Urinary bladder (tissue), 4 donors: Measurements from ENCODE around the gene DEFB110. TPM values are rescaled to one million over a fixed set of nuclear protein-coding genes. Genes with fewer than 3 reads are reported as not detected.

Experiments used
- DNase-seq: peaks from one replicate; pipeline ENCODE4 v3.0.0-alpha.2; 2015; ENCODE audit errors: extremely low spot score
- H3K27ac ChIP-seq: one replicate; pipeline ENCODE4 v1.5.1; 2013; ENCODE audit warnings: low read depth, mild to moderate bottlenecking, moderate library complexity
- H3K36me3 ChIP-seq: one replicate; pipeline ENCODE4 v1.6.1; 2013; ENCODE audit warnings: mild to moderate bottlenecking, moderate library complexity; ENCODE audit not compliant: insufficient read depth
- H3K4me1 ChIP-seq: one replicate; pipeline ENCODE4 v1.6.1; 2013; ENCODE audit warnings: mild to moderate bottlenecking, moderate library complexity; ENCODE audit not compliant: insufficient read depth
- H3K4me3 ChIP-seq: one replicate; pipeline ENCODE4 v1.5.1; 2013; ENCODE audit warnings: low read depth, low read length
- WGBS: extraction: QIAGEN DNeasy Blood & Tissue Kit; methylation state at CpG from one replicate; pipeline ENCODE4 v1.1.7; 2013; 5-methylcytosine and 5-hydroxymethylcytosine counted together
- polyA plus RNA-seq: library from polyadenylated mRNA; stranded (reverse); fragments of 200-250 nt; gene quantifications from one replicate; pipeline ENCODE4 v1.2.3, GENCODE V29; 2013
- total RNA-seq: library from RNA; depleted of rRNA; stranded (reverse); fragments of >200 nt; gene quantifications from one replicate; pipeline ENCODE4 v1.2.3, GENCODE V29; 2014
- donor health status: healthy with polysubstance abuse.
- donor health status: healthy.

DEFB110 gene
- total RNA-seq (not detected), polyA plus RNA-seq (not detected)

DNA sequence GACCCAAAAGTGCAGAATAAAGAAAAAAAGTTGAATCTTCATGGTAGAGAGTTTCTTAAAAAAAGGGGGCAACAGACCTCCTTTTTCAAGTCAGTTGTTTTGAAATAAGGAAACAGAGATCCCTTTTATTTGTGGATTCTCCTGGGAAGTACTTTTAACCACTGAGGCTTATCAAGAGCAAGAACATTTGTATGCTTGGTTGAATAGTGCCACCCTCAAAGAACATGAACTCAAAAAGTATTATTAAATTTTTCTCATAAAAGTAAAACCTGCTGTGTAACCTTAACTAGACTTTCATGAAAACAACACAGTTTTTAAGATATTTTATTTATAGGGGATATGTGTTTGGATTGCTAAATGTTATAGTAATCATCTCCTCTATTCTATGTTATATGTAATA, at the start of gene DEFB110:
TSS of gene DEFB110 (minus strand) at position 101 of the 400 bp plus-strand sequence. CDS start at position 42, 59 bp downstream.
- no peak within 1 kb of the TSS for H3K27ac ChIP-seq
- no peak within 1 kb of the TSS for H3K4me3 ChIP-seq
- no peak for DNase-seq
- no peaks in the 10 kb centered on the region for H3K36me3 ChIP-seq
- H3K4me1 ChIP-seq, result no peaks in the 10 kb centered on the region

DNA sequence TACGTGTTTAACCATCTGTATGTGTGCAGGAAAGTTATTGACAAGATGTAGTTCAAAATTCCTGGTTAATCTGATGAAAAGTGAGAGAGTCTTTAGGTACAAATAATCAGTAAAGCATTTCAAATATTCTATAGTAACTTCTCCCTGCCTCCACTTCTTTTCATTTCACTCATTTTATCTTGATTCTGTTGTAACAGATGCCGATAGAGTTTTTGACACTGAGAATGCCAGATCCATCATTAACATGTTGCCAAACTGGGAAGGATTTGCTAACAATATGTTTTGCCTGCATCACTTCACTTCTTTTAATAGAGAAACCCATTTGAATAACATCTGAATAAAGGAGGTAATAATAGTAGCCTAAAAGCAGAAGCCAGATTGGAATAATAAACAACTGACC, 48.3 kb upstream of the DEFB110 start:
- Histone ChIP-seq H3K36me3 (no peaks in the 10 kb centered on the region), H3K27ac (no peak overlapping the region), H3K4me1 (no peaks in the 10 kb centered on the region), H3K4me3 (no peak overlapping the region)
- no peak for DNase-seq
- 77% methylated on average over 2 of the region's 2 CpGs for WGBS

DNA sequence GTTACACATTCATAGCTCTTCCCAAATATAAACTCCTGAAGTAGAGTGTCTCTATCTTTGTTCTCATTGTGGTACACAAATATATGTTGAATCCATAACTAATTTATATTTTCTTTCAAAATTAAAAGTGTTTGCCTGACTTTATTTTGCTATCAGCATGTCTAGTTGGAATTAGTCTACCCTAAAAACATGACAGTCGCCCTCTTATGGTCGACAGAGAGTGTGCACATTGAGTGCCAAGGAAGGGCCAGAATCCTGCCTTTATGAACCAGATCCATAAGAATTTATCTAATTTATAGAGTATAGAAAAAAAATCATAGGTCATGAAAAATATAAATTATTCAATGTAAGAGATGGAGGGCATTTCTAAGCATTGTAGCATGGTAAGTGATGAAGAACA, 40.3 kb upstream of the DEFB110 start:
- Histone ChIP-seq H3K27ac (no peak overlapping the region), H3K4me3 (no peak overlapping the region), H3K36me3 (no peaks in the 10 kb centered on the region), H3K4me1 (no peaks in the 10 kb centered on the region)
- 6% methylated on average over 2 of the region's 2 CpGs for WGBS
- DNase-seq, result no peak

DNA sequence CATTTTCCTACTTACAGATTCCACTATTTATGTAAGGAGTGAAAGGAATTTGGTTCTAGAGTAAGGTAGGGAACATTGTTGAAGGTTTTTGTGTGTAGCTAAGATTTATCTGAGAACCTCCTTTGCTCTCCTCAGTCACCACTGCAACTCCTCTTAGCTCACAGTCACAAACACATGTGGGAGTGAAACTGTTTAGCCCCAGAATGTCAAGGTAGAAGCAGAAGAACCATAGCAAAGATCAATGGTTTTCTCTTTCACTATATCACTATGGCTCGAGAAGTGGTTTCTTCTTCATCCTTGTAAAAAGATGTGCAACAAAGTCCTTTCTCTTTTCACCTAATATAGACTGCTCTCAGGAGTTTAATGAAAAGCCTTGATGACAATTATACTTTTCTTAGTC, 34.4 kb upstream of the DEFB110 start:
- Histone ChIP-seq H3K4me3 (no peak overlapping the region), H3K4me1 (no peaks in the 10 kb centered on the region), H3K27ac (no peak overlapping the region), H3K36me3 (no peaks in the 10 kb centered on the region)
- WGBS, result 73% methylated on average over 1 of the region's 1 CpG
- no peak for DNase-seq

DNA sequence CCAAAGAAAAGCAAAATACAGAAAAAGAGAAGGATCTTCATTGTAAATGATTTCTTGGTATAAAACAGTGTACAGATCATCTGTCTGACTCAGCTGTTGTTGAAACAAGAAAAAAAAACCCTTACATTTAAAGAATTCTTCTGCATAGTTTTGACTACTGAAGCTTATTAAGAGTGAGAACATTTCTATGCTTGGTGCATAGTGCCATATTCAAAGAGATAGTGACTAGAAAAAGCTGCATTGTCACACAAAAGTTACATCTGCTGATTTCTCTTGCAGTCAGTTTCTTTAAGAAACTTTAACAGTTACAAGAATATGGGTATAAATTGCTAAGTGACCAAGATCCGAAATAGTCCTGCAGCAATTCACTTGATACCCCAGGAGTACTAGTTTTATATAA, 28.0 kb upstream of the DEFB110 start, which contains the start of gene DEFB112:
TSS of gene DEFB112 (minus strand) at position 101 of the 400 bp plus-strand sequence. CDS start at position 41, 60 bp downstream.
- Histone ChIP-seq H3K4me1 (no peaks in the 10 kb centered on the region), H3K4me3 (no peak within 1 kb of the TSS), H3K36me3 (no peaks in the 10 kb centered on the region), H3K27ac (no peak within 1 kb of the TSS)
- no peak for DNase-seq
- WGBS, result 74% methylated on average over 1 of the region's 1 CpG

DNA sequence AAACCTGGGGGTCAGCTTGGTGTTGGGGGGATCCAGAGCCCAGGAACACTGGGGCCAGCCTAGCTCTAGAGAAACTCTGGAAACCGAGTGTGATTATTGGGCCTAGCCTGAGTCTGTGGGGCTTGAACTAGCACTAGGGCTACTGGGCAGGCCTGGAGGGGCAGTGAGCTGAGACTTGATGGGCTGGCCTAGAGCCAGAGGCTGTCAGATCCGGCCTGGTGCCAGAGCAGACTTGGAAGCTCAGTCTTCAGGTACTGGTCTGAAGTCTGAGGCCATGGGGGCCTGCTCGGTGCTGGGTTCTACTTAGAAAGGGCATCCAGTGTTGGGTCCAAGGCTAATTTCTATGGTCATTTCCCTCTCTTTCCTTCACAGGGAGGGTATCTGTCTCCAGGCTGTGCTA, 25.2 kb upstream of the DEFB110 start:
- H3K4me1 ChIP-seq, result no peaks in the 10 kb centered on the region
- H3K36me3 ChIP-seq, result no peaks in the 10 kb centered on the region
- 71% methylated on average over 3 of the region's 3 CpGs for WGBS
- H3K4me3 ChIP-seq, result no peak overlapping the region
- no peak overlapping the region for H3K27ac ChIP-seq
- no peak for DNase-seq

DNA sequence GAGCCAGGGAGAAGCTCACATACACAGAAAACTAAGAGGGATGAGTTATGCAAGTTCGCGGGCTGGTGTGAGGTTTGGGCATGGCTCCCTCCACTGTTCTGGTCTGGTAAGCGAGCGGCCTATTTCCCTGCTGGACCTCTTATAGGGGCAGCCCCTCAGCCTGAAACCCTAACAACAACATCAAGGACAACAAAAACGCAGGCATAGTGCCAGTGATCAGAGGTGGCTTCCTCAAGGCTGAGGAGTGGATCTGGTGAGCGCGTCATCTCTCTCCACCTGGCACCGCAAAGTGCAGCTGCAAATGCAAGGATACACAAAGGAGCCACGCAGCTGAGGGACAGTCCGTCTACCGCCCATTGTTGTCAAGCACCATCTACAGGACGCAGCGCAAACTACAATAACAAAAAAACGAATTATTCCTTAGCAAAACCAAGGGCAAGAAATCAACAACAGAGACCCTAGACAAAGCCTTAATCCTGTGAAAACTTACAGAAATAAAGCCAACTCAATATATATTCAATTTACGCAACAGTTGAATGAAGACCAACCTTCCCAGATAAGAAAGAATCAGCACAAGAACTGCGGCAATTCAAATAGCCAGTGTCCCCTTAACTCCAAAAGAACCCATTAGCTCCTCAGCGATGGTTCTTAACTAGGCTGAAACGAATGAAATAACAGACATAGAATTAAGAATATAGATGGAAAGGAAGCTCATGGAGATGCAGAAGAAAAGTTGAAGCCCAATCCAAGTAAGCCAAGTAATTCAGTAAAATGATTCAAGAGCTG, 9.2 kb upstream of the DEFB110 start:
- 48% methylated on average over 18 of the region's 18 CpGs for WGBS
- no peak overlapping the region for H3K27ac ChIP-seq
- DNase-seq, result no peak

DNA sequence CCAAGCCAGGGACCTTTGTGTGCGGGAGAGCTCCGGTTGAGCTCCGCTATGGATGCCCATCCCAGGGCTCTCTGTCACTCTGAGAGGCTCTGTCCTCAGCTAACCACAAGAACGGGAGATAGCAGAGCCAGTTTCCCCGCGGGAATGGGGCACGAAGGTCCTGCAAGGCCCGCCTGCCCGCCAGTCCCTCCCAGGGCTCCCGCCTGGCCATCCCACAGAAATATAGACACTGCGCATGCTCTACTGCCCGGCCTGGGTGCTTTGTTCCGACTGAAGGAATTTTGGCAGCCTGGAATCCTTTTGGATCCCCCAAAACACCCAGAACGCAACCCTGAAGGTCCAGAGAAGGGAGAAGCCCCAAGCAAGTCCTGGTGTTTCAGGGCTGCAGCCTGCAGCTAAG, 8.6 kb upstream of the DEFB110 start:
- Histone ChIP-seq H3K4me1 (no peaks in the 10 kb centered on the region), H3K4me3 (no peak overlapping the region), H3K27ac (no peak overlapping the region), H3K36me3 (no peaks in the 10 kb centered on the region)
- no peak for DNase-seq
- WGBS, result 86% methylated on average over 14 of the region's 14 CpGs

More for the DNA sequence above, 9.2 kb upstream of the DEFB110 start:
- no peak overlapping the region for H3K4me3 ChIP-seq
- no peaks in the 10 kb centered on the region for H3K36me3 ChIP-seq
- H3K4me1 ChIP-seq, result no peaks in the 10 kb centered on the region

DNA sequence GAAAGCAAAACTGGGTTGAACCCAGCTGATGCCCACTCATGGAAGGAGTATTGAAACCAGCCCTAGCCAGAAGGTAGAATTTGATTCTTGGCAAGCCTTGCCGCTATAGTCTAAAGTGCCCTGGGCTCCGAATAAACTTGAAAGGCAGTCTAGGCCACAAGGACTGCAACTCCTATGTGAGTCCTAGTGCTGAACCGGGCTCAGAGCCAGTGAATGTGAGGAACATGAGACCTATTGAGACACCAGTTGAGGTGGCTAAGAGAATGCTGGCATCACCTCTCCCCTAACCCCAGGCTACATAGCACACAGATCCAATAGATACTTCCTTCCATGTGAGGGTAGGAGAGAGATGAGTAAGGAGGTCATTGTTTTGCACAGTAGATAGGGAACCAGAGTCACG, 3.5 kb upstream of the DEFB110 start:
- no peak overlapping the region for H3K4me3 ChIP-seq
- H3K36me3 ChIP-seq, result no peaks in the 10 kb centered on the region
- DNase-seq, result no peak
- no peaks in the 10 kb centered on the region for H3K4me1 ChIP-seq
- 87% methylated on average over 4 of the region's 4 CpGs for WGBS
- H3K27ac ChIP-seq, result no peak overlapping the region

DNA sequence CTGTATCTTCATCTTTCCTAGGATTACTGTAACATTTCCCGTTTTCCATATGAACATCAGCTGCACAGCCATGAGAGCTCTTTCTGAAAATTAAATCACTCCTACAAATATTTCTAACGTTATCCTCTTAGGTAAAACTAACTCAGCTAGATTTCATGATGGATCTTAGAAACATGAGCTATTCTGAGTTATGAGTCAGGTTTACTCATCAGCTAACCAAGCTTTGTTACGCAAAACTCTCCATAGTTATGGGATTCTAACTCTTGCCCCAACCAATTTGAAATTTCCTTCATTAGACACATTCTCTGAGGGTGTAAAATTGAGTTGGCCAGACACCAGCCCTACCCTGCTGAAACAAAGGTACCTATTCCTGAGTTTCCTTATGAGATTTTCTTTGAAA, 14.0 kb downstream of the DEFB110 start:
- no peak for DNase-seq
- WGBS, result 74% methylated on average over 3 of the region's 3 CpGs
- no peak overlapping the region for H3K4me3 ChIP-seq
- H3K27ac ChIP-seq, result no peak overlapping the region
- H3K36me3 ChIP-seq, result no peaks in the 10 kb centered on the region
- no peaks in the 10 kb centered on the region for H3K4me1 ChIP-seq

DNA sequence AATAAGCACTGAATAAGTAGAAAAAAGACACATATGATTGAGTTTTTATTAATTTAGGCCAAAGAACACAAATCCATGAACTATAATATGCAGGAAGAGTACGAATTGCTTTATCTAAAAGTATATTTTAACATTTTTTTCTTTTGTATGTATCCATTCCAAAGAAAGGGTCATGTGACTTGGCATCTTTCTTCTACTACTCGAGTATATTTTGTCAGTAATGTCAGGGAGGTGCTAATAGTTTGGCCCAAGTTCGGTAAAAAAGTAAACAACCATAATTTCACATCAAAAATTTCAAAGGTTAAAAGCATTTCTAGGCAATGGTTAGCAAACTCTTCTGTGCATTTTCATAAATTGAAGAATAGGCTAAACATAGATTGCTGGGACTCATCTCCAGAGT, 18.7 kb downstream of the DEFB110 start:
- Histone ChIP-seq H3K4me3 (no peak overlapping the region), H3K27ac (no peak overlapping the region), H3K4me1 (no peaks in the 10 kb centered on the region), H3K36me3 (no peaks in the 10 kb centered on the region)
- no peak for DNase-seq
- 51% methylated on average over 3 of the region's 3 CpGs for WGBS

DNA sequence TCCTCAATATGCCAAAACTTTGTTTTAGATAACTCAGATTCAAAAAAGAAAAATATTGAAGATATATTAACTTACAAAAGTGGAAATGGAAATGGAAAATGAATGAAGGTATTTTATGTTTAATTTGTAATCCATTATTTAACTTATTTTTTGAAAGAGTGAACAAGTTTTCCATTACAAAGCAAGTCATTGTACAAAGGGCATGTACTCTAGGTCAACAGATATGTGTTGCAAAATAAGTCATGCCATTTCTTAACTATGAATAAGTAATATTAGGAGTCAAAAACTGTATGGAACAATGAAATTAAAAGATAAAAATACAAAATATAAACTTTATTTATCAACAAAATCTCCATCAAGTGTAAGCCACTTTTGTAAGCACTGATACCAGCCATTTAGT, 26.5 kb downstream of the DEFB110 start:
- no peaks in the 10 kb centered on the region for H3K4me1 ChIP-seq
- no peak overlapping the region for H3K4me3 ChIP-seq
- no peaks in the 10 kb centered on the region for H3K36me3 ChIP-seq
- DNase-seq, result no peak
- no peak overlapping the region for H3K27ac ChIP-seq

DNA sequence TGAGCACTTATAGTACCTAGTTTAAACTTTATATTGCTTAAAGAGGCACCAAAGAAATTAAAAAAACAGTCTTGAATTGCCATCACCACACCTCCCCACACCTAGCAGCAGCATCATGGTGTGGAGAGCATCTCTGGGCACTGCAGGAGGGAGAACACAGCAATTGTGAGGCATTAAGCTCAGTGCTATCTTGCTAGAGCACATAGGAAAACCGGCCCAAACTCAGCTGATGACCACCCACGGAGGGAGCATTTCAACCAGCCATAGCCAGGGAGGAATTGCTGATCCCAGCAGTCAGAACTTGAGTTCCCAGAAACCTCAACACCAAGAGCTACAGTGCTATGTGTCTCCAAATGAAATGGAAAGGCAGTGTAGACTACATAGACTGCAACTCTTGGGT, 32.9 kb downstream of the DEFB110 start:
- Histone ChIP-seq H3K4me3 (no peak overlapping the region), H3K4me1 (no peaks in the 10 kb centered on the region), H3K36me3 (no peaks in the 10 kb centered on the region), H3K27ac (no peak overlapping the region)
- WGBS, result 61% methylated on average over 2 of the region's 2 CpGs
- DNase-seq, result no peak

DNA sequence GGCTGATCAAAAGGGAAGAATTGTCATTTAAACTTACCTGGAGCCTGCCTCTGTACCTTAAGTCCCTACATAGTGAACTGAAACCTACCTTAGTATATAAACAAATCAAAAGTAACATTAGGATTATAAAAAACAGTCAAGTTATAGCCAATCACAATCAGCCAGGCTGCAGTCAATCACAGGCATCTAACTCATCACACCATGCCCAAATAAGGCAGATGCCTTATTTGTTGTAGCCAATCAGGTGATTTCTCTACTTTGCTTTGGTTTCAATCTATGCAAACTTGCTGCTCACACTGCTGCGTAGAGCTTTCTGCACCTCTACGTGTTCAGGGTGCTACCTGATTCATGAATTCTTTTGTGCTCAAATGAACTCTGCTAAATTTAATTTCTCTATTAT, 34.0 kb downstream of the DEFB110 start:
- H3K4me3 ChIP-seq, result no peak overlapping the region
- H3K4me1 ChIP-seq, result no peaks in the 10 kb centered on the region
- WGBS, result 90% methylated on average over 2 of the region's 2 CpGs
- H3K27ac ChIP-seq, result no peak overlapping the region
- H3K36me3 ChIP-seq, result no peaks in the 10 kb centered on the region
- DNase-seq, result no peak

DNA sequence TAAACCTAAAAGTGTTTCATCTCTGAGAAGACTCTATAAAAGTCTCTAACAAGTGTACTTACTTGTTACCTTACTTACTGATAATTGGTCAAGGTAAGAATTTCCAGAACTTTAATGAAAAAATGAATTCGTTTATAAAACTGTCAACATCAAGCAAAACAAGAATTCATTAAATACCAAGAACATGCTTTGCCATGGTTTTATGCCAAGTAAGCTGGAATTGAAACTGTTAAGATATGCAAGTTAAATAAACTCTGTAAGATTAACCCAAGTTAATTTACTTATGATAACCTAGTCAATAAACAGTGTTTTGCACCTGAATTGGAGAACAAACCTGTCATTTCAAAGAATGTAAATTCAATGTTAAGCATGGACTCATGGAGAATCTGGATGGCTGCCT, 35.2 kb downstream of the DEFB110 start:
- Histone ChIP-seq H3K4me1 (no peaks in the 10 kb centered on the region), H3K4me3 (no peak overlapping the region), H3K36me3 (no peaks in the 10 kb centered on the region), H3K27ac (no peak overlapping the region)
- 51% methylated on average over 1 of the region's 1 CpG for WGBS
- DNase-seq, result no peak
